Gastroesophageal sphincter (tissue), 2 donors: ENCODE data around the gene SPINK2.

Source experiments
- POLR2A ChIP-seq, 2 donors: fragments of 450-650 bp; IDR thresholded peaks; one replicate each; pipeline ENCODE4 v1.6.1; 2017; ENCODE audit warnings: antibody characterized with exemption in 2 of 2, mild to moderate bottlenecking in 2 of 2, moderate library complexity in 1 of 2
- POLR2AphosphoS5 ChIP-seq: sonication (generic); formaldehyde crosslinking; IDR thresholded peaks from one replicate; pipeline ENCODE4 v1.6.1; 2017; ENCODE audit warnings: antibody characterized with exemption

- TF ChIP-seq POLR2A (IDR thresholded peaks at IDR 0.05) (no peak), POLR2AphosphoS5 (no peak)
Measured at GRCh38 chr4:56843421-56843899, 22.0 kb upstream of the SPINK2 start.
